PC-3 (cell line): ENCODE results near the gene NFATC2. TPM values are rescaled to one million over a fixed set of nuclear protein-coding genes. Genes with fewer than 3 reads are reported as not detected.

ENCODE experiments used
- ATAC-seq: fragments of 200-7000 bp; cut with Tn5 transposase; 2 replicates; pipeline ENCODE4 v1.9.1; 2020; ENCODE audit warnings: mild to moderate bottlenecking, moderate library complexity
- BruUV-seq: library from RNA; stranded (reverse); fragments of 400-500 nt; replicated peaks from 2 replicates; lab custom pipeline; 2021; lab: Mats Ljungman, UMichigan
- CTCF ChIA-PET: fragments of 300-600 bp; sonication (Branson Sonifier 250); formaldehyde crosslinking; loops from one replicate; lab custom pipeline; 2022; ENCODE audit warnings: antibody characterized with exemption; lab: Charles Lee
- POLR2A ChIA-PET: fragments of 300-600 bp; sonication (Branson Sonifier 250); formaldehyde crosslinking; loops from one replicate; lab custom pipeline; 2022; ENCODE audit warnings: antibody characterized with exemption; ENCODE audit not compliant: unreplicated experiment; lab: Charles Lee
- DNase-seq: peaks from one replicate; pipeline ENCODE4 v3.0.0-alpha.2; 2015
- H2AFZ ChIP-seq: fragments of 300-600 bp; sonication (generic); 2 replicates; pipeline ENCODE4 v1.6.0; 2016; ENCODE audit warnings: antibody characterized with exemption, low read length
- H3F3A ChIP-seq: fragments of 300-600 bp; sonication (generic); one replicate; pipeline ENCODE4 v1.6.0; 2017; ENCODE audit warnings: antibody characterized with exemption, low read length, control low read depth, mild to moderate bottlenecking; ENCODE audit not compliant: unreplicated experiment
- H3K27ac ChIP-seq: fragments of 300-600 bp; sonication (generic); 2 replicates; pipeline ENCODE4 v1.5.1; 2016; ENCODE audit warnings: mild to moderate bottlenecking, low read length
- H3K27me3 ChIP-seq: fragments of 300-600 bp; sonication (generic); 2 replicates; pipeline ENCODE4 v1.6.1; 2016; ENCODE audit warnings: low read length, mixed read lengths
- H3K36me3 ChIP-seq: fragments of 300-600 bp; sonication (generic); 2 replicates; pipeline ENCODE4 v1.6.1; 2016; ENCODE audit warnings: low read depth, mixed run types, low read length, mixed read lengths
- H3K4me1 ChIP-seq: fragments of 300-600 bp; sonication (generic); 2 replicates; pipeline ENCODE4 v1.5.1; 2016; ENCODE audit warnings: low read length; ENCODE audit not compliant: insufficient read depth
- H3K4me2 ChIP-seq: fragments of 300-600 bp; sonication (generic); 2 replicates; pipeline ENCODE4 v1.6.0; 2016; ENCODE audit warnings: low read length
- H3K4me3 ChIP-seq: fragments of 300-600 bp; sonication (generic); 2 replicates; pipeline ENCODE4 v1.5.1; 2016; ENCODE audit warnings: mild to moderate bottlenecking, low read length, mixed read lengths
- H3K79me2 ChIP-seq: fragments of 300-600 bp; sonication (generic); 2 replicates; pipeline ENCODE4 v1.6.1; 2017; ENCODE audit warnings: low read length, mixed read lengths
- H3K9ac ChIP-seq: fragments of 300-600 bp; sonication (generic); 2 replicates; pipeline ENCODE4 v1.6.0; 2016; ENCODE audit warnings: mild to moderate bottlenecking, low read length
- H3K9me2 ChIP-seq: fragments of 300-600 bp; sonication (generic); replicated peaks from 2 replicates; pipeline ENCODE4 v1.6.1; 2016; ENCODE audit warnings: mixed run types, low read length, mixed read lengths
- H3K9me3 ChIP-seq: fragments of 300-600 bp; sonication (generic); 2 replicates; pipeline ENCODE4 v1.6.1; 2016; ENCODE audit warnings: low read length, mixed read lengths
- H4K20me1 ChIP-seq: fragments of 300-600 bp; sonication (generic); 2 replicates; pipeline ENCODE4 v1.6.1; 2016; ENCODE audit warnings: low read length, mixed read lengths
- EZH2 ChIP-seq: fragments of 300-600 bp; sonication (generic); IDR thresholded peaks from one replicate; pipeline ENCODE4 v1.6.1; 2017; ENCODE audit warnings: antibody characterized with exemption, mild to moderate bottlenecking, low read length; ENCODE audit not compliant: unreplicated experiment
- EZH2phosphoT487 ChIP-seq: fragments of 300-600 bp; sonication (generic); IDR thresholded peaks from 2 replicates; pipeline ENCODE4 v1.6.1; 2018; ENCODE audit warnings: mild to moderate bottlenecking, antibody characterized with exemption, low read length, borderline replicate concordance
- intact Hi-C: fragments of 100-400 bp; cut with micrococcal nuclease; formaldehyde crosslinking; loops from 2 replicates; pipeline ENCODE4 v1.9.0; 2023
- total RNA-seq: library from RNA; depleted of rRNA; stranded (reverse); fragments of >200 nt; gene quantifications from 2 replicates; pipeline ENCODE4 v1.2.3, GENCODE V29; 2014
- TF ChIP-seq, protein P1 (sequence below): fragments of 300-600 bp; sonication (generic); conservative IDR thresholded peaks from 2 replicates; pipeline ENCODE4 v1.5.1; 2017; ENCODE audit warnings: antibody characterized with exemption, low read depth, mild to moderate bottlenecking, low read length

NFATC2 gene
- total RNA-seq, 1 experiment from 2014 or later: 12.9 TPM

DNA sequence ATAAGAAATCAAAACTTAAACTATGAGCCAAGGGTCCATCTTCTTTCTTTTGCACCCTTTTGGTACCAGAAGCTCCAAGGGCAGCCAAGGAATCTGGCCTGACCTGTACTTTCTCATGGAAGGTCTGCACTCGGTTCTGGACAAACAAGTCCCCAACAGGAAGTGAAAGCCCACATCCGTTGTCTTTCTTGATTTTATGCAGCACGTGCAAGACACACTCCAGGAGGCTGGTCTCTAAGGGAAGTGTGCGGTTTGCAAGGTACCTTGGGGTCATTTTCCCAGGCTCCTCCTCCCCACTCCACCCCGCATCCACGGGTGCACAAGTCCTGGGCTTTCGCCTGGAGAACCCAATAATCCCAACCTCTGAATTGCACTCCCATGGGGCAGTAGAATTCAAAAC lies 101.9 kb downstream of the NFATC2 start:
- Histone ChIP-seq H2AFZ (no peak overlapping the region), H3K27ac (no peak overlapping the region), H3K9me2 (no peaks in the 10 kb centered on the region), H4K20me1 (no peaks in the 10 kb centered on the region), H3K4me1 (no peaks in the 10 kb centered on the region), H3K36me3 (no peaks in the 10 kb centered on the region), H3K4me3 (no peak overlapping the region), H3K9me3 (no peaks in the 10 kb centered on the region), H3F3A (no peaks in the 10 kb centered on the region), H3K9ac (no peak overlapping the region), H3K27me3 (no peaks in the 10 kb centered on the region), H3K79me2 (no peaks in the 10 kb centered on the region), H3K4me2 (no peak overlapping the region)
- ATAC-seq (no peak), DNase-seq (no peak)
- CTCF ChIA-PET: no interaction called here
- POLR2A ChIA-PET: no interaction called here
- intact Hi-C loops: no loop called here
- BruUV-seq: no TSS peak
- TF ChIP-seq, protein P1, sequence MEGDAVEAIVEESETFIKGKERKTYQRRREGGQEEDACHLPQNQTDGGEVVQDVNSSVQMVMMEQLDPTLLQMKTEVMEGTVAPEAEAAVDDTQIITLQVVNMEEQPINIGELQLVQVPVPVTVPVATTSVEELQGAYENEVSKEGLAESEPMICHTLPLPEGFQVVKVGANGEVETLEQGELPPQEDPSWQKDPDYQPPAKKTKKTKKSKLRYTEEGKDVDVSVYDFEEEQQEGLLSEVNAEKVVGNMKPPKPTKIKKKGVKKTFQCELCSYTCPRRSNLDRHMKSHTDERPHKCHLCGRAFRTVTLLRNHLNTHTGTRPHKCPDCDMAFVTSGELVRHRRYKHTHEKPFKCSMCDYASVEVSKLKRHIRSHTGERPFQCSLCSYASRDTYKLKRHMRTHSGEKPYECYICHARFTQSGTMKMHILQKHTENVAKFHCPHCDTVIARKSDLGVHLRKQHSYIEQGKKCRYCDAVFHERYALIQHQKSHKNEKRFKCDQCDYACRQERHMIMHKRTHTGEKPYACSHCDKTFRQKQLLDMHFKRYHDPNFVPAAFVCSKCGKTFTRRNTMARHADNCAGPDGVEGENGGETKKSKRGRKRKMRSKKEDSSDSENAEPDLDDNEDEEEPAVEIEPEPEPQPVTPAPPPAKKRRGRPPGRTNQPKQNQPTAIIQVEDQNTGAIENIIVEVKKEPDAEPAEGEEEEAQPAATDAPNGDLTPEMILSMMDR: no peak
- TF ChIP-seq EZH2 (no peak), EZH2phosphoT487 (no peak)

DNA sequence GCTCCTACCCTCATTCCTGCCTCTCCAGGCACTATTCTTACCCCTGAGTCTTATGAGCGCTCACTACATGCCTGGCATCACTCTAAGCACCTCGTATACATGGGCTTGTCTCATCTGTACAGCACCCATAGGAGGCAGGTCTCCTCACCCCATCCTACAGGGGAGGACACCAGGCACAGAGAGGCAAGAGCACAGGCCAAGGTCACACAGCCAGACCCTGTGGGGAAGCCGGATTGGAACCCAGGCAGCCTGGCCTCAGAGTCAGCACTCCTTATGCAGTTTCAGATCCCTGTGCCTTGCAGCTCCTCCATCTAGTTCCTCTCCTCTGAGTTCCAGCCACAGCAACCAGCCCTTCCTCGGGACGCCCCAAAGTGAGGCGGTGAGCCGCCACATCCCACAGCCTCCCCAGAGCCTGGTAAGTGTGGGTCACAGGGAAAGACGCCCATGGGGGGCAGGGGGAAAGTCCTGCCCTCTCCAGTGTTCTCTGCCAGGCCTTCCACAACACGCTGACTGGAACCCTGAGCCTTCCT lies 103.3 kb downstream of the NFATC2 start:
- intact Hi-C loops: no loop called here
- no peaks in the 10 kb centered on the region for H3F3A ChIP-seq
- ATAC-seq (no peak), DNase-seq (no peak)
- peaks cover 11% of the 10 kb centered on the region; the same call in 1 of the 2 replicates for H3K4me1 ChIP-seq
- H3K9ac ChIP-seq: no peak overlapping the region
- no peaks in the 10 kb centered on the region for H4K20me1 ChIP-seq
- no peak for TF ChIP-seq EZH2
- TF ChIP-seq, protein P1: no peak
- no peak for TF ChIP-seq EZH2phosphoT487
- no peak overlapping the region for H3K27ac ChIP-seq
- H3K27me3 ChIP-seq: no peaks in the 10 kb centered on the region
- no peak overlapping the region for H3K4me2 ChIP-seq
- no peak overlapping the region for H2AFZ ChIP-seq
- H3K4me3 ChIP-seq: no peak overlapping the region
- BruUV-seq: no TSS peak
- H3K79me2 ChIP-seq: no peaks in the 10 kb centered on the region
- no peaks in the 10 kb centered on the region for H3K9me2 ChIP-seq
- ChIA-PET POLR2A (no interaction called here), CTCF (no interaction called here)
- no peaks in the 10 kb centered on the region for H3K36me3 ChIP-seq
- no peaks in the 10 kb centered on the region for H3K9me3 ChIP-seq

DNA sequence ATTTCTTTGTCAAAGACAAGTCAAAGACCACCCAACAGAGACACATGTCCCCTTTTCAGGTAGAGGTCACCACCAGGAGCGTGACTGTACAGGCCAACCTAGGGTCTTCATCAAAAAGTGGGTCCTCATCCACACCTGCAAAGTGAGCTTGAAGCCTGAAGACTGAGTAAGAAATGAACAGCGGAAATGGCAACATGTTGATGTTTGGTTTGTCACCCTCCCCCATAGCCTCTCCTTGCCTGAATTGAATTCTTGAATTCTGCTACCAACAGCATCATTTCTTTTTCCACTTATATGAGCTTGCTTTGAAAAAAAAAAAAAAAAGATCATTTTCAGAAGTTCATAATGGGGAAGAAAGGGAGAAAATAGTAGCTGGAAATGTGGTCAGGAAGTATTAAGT lies 104.4 kb downstream of the NFATC2 start:
- H3K9me2 ChIP-seq: no peaks in the 10 kb centered on the region
- H4K20me1 ChIP-seq: no peaks in the 10 kb centered on the region
- no peak overlapping the region for H3K4me3 ChIP-seq
- CTCF ChIA-PET: no interaction called here
- H3K79me2 ChIP-seq: no peaks in the 10 kb centered on the region
- no peak overlapping the region for H3K9ac ChIP-seq
- no peak overlapping the region for H3K4me2 ChIP-seq
- no TSS peak for BruUV-seq
- DNase-seq (no peak), ATAC-seq (no peak)
- H3K9me3 ChIP-seq: no peaks in the 10 kb centered on the region
- TF ChIP-seq, protein P1: no peak
- no peak for TF ChIP-seq EZH2phosphoT487
- TF ChIP-seq EZH2: no peak
- no peaks in the 10 kb centered on the region for H3K36me3 ChIP-seq
- H3K4me1 ChIP-seq: peaks cover 16% of the 10 kb centered on the region
- no peaks in the 10 kb centered on the region for H3F3A ChIP-seq
- no peaks in the 10 kb centered on the region for H3K27me3 ChIP-seq
- POLR2A ChIA-PET: no interaction called here
- intact Hi-C loops: no loop called here
- H2AFZ ChIP-seq: no peak overlapping the region
- no peak overlapping the region for H3K27ac ChIP-seq
